IPS-20b (cell line): Measurements from ENCODE around the gene IFI27L2.

Source experiments
- H3K27ac ChIP-seq: one replicate; pipeline ENCODE4 v1.5.1; 2013; ENCODE audit warnings: low read length
- H3K27me3 ChIP-seq: 2 replicates; pipeline ENCODE4 v1.6.1; 2013; ENCODE audit warnings: mild to moderate bottlenecking, low read length, inconsistent platforms; ENCODE audit not compliant: insufficient read depth
- H3K36me3 ChIP-seq: 2 replicates; pipeline ENCODE4 v1.6.1; 2013; ENCODE audit warnings: low read depth, mild to moderate bottlenecking, inconsistent platforms, low read length, moderate library complexity; ENCODE audit not compliant: insufficient read depth
- H3K4me1 ChIP-seq: 2 replicates; pipeline ENCODE4 v1.6.1; 2013; ENCODE audit warnings: mild to moderate bottlenecking, control low read depth, inconsistent platforms, low read length, moderate library complexity; ENCODE audit not compliant: insufficient read depth
- H3K4me3 ChIP-seq: 2 replicates; pipeline ENCODE4 v1.5.1; 2013; ENCODE audit warnings: mild to moderate bottlenecking, low read length, inconsistent platforms
- H3K9ac ChIP-seq: 2 replicates; pipeline ENCODE4 v1.6.1; 2013; ENCODE audit warnings: low read depth, mild to moderate bottlenecking, inconsistent platforms, low read length, moderate library complexity
- H3K9me3 ChIP-seq: 2 replicates; pipeline ENCODE4 v1.6.1; 2013; ENCODE audit warnings: mild to moderate bottlenecking, low read depth, low read length, inconsistent platforms; ENCODE audit not compliant: insufficient read depth

Gene IFI27L2

GRCh38 chr14:94097091-94097490, 32.3 kb downstream of the IFI27L2 start:
- H3K4me3 ChIP-seq = no peak overlapping the region
- no peak overlapping the region for H3K9ac ChIP-seq
- no peaks in the 10 kb centered on the region for H3K9me3 ChIP-seq
- H3K27ac ChIP-seq = no peak overlapping the region
- H3K4me1 ChIP-seq = no peaks in the 10 kb centered on the region
- H3K27me3 ChIP-seq = no peaks in the 10 kb centered on the region
- H3K36me3 ChIP-seq = no peaks in the 10 kb centered on the region

DNA sequence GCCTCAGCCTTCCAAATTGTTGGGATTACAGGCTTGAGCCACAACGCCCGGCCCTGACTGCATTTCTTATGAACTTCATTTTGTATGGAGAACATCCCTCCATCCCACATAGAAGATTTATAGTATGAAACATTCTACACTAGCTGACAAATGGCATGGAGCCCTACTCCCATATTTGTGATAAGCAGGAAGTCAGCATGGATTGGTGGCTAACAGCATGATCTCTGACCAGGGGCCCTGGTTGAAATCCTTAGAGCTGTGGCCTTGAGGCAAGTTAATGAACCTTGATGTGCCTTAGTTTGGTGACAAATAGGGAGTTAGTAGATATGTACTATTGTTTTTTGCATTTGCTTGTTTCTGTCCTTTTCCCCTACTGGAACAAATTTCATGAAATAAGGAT, 36.0 kb downstream of the IFI27L2 start:
- H3K4me1 ChIP-seq = no peaks in the 10 kb centered on the region
- no peaks in the 10 kb centered on the region for H3K36me3 ChIP-seq
- H3K27me3 ChIP-seq = no peaks in the 10 kb centered on the region
- H3K27ac ChIP-seq = no peak overlapping the region
- no peak overlapping the region for H3K4me3 ChIP-seq
- H3K9me3 ChIP-seq = no peaks in the 10 kb centered on the region
- no peak overlapping the region for H3K9ac ChIP-seq

- H3K27me3 ChIP-seq = no peaks in the 10 kb centered on the region
- no peak overlapping the region for H3K9ac ChIP-seq
- H3K4me3 ChIP-seq = no peak overlapping the region
- H3K36me3 ChIP-seq = no peaks in the 10 kb centered on the region
- no peaks in the 10 kb centered on the region for H3K9me3 ChIP-seq
- no peaks in the 10 kb centered on the region for H3K4me1 ChIP-seq
- H3K27ac ChIP-seq = no peak overlapping the region
Measured at GRCh38 chr14:94089479-94089878, 39.9 kb downstream of the IFI27L2 start.

GRCh38 chr14:94088516-94088915, 40.9 kb downstream of the IFI27L2 start:
- Histone ChIP-seq H3K4me1 (no peaks in the 10 kb centered on the region), H3K27me3 (no peaks in the 10 kb centered on the region), H3K9me3 (no peaks in the 10 kb centered on the region), H3K9ac (no peak overlapping the region), H3K27ac (no peak overlapping the region), H3K4me3 (no peak overlapping the region), H3K36me3 (no peaks in the 10 kb centered on the region)

DNA sequence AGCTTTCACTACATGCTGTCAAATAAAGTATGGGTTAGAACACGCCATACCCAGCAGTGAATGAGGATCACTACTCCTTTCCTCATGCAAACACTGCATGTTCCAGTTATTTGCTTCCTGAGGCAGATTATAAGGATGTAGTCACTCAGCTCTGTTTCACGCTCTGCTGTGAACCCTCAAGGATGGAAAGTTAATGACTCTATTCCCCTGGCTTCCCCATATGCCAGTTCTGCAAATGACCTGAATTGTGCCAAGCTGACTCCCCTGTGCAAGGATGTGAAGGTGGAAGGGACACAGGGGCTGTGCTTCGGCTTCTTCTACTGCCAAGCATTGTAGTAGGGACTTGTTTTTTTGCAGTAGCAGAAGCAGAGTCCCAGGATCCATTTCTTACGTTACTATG, 41.5 kb downstream of the IFI27L2 start:
- H3K9ac ChIP-seq = no peak overlapping the region
- H3K4me1 ChIP-seq = no peaks in the 10 kb centered on the region
- no peaks in the 10 kb centered on the region for H3K27me3 ChIP-seq
- no peak overlapping the region for H3K4me3 ChIP-seq
- no peaks in the 10 kb centered on the region for H3K36me3 ChIP-seq
- H3K9me3 ChIP-seq = no peaks in the 10 kb centered on the region
- H3K27ac ChIP-seq = no peak overlapping the region

GRCh38 chr14:94081386-94081820, 48.0 kb downstream of the IFI27L2 start:
- Histone ChIP-seq H3K4me3 (peak overlapping the region; percentile 99), H3K27me3 (no peaks in the 10 kb centered on the region), H3K27ac (no peak overlapping the region), H3K9me3 (no peaks in the 10 kb centered on the region), H3K36me3 (peaks cover 26% of the 10 kb centered on the region), H3K4me1 (peaks cover 7% of the 10 kb centered on the region), H3K9ac (peak overlapping the region; percentile 92)

DNA sequence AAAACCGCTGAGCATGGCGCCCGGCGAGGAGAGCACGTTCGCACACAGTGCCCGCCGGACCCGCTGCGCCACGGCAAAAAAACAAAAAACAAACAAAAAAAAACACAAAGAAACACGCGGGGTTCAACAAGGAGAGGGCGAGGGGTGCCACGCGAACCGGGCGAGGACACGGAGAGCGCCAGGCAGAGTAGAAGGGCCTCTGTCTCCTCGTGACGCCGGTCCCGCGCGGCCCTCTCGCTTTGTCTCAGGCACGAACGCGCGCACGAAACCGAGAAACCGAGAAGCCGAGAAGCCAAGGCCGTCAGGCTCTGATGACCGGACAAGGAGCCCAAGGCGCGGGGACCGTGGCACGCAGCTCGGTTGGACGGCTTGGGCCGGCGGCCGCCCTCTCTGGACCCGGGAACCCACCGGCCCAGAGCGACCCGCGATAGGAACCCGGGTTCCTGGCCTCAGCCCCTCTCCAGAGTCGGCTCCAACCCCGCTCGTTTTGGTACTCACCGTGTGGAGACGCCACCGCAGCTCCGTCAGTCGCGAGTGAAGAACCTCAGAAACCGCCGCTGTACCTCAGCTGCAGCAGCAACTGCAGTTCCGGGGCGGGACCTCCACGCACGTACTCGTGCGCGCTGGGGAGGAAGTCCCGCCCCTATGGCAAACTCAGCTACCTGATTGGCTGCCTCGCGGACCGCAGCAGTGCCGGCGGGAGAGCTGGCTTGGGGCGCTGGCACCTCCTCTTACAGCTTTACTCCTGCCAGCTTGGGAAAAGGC, 48.6 kb downstream of the IFI27L2 start, which contains the start of the genes DDX24 and IFI27L1:
Gene DDX24 (minus strand): TSS at position 582 of the 765 bp plus-strand sequence. CDS start 1,460 bp downstream, outside the sequence.
Gene IFI27L1 (plus strand): TSS at position 690 of the 765 bp plus-strand sequence. CDS start 15,628 bp downstream, outside the sequence.
- Histone ChIP-seq H3K36me3 (peaks cover 29% of the 10 kb centered on the region), H3K4me1 (peaks cover 7% of the 10 kb centered on the region), H3K9ac (peak within 1 kb of the TSS; percentile 92), H3K27me3 (no peaks in the 10 kb centered on the region), H3K4me3 (peak within 1 kb of the TSS; percentile 99), H3K9me3 (no peaks in the 10 kb centered on the region), H3K27ac (no peak within 1 kb of the TSS)

GRCh38 chr14:94079891-94080620, 49.3 kb downstream of the IFI27L2 start:
- no peaks in the 10 kb centered on the region for H3K27me3 ChIP-seq
- peaks cover 7% of the 10 kb centered on the region for H3K4me1 ChIP-seq
- H3K27ac ChIP-seq = no peak overlapping the region
- H3K4me3 ChIP-seq = peak overlapping the region; percentile 99
- peaks cover 7% of the 10 kb centered on the region; the same call in 1 of the 2 replicates for H3K9me3 ChIP-seq
- H3K9ac ChIP-seq = peak overlapping the region; percentile 92; the same call in 1 of the 2 replicates
- H3K36me3 ChIP-seq = peaks cover 37% of the 10 kb centered on the region

DNA sequence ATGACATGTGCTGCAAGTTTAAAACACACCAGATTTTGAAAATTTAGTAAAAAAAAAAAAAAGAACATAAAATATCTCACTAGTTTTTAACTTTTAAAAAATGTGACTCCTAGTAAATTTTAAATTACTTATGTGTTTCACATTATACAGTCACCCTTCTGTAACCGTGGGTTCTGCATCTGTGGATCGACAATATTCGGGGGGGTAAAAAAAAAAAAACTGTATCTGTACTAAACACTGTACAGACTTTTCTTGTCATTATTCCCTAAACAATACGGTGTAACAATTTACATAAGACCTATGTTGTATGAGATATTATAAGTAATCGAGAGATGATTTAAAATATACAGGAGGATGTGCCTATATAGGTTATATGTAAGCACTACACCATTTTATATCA, 51.6 kb downstream of the IFI27L2 start:
- Histone ChIP-seq H3K27ac (no peak overlapping the region), H3K27me3 (no peaks in the 10 kb centered on the region), H3K4me1 (peaks cover 7% of the 10 kb centered on the region), H3K9me3 (peaks cover 12% of the 10 kb centered on the region; the same call in 1 of the 2 replicates), H3K36me3 (peaks cover 40% of the 10 kb centered on the region), H3K9ac (no peak overlapping the region), H3K4me3 (no peak overlapping the region)
